ENCODE results near the gene NAT14.

DNA sequence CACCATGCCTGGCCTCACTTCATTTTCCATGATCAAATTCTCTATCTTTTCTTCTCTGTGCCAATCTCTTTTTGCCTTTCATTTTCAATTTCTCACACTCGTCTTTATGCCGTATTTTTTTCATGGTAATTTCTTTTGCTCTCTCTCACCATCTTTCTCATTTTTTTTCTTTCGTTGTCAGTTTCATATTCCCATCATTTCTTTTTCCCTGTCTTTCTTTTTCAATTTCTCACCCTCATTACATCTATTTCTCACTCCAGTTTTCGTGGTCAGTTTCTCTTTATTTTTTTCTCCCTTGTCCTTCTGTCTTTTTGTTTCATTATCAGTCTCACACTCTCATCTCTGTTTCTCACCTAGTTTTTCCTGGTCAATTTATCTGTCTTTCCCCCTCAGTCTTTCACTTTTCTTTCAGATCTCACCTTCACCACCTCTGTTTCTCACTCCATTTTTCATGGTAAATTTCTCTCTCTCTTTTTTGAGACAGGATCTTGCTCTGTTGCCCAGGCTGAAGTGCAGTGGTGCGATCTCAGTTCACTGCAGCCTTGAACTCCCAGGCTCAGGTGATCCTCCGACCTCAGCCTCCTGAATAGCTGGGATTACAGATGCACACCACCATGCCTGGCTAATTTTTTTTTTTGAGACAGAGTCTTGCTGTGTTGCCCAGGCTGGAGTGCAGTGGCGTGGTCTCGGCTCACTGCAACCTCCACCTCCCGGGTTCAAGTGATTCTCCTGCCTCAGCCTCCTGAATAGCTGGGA lies 17.4 kb downstream of the NAT14 start:
- TF ChIP-seq, protein P1, sequence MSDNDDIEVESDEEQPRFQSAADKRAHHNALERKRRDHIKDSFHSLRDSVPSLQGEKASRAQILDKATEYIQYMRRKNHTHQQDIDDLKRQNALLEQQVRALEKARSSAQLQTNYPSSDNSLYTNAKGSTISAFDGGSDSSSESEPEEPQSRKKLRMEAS (IDR thresholded peaks at IDR 0.05; ENCODE audit: low read depth): no peak
- no peak for TF ChIP-seq REST (IDR thresholded peaks at IDR 0.05; ENCODE audit: low read depth, low read length)
- no peak for TF ChIP-seq CTCF (IDR thresholded peaks at IDR 0.05)
- no peak for TF ChIP-seq EP300 (IDR thresholded peaks at IDR 0.05; ENCODE audit: borderline replicate concordance in 1 of 2, low read depth in 1 of 2, low read length in 1 of 2)

Data from SK-N-SH (cell line).